Measurements from ENCODE around the gene VASP. TPM values are rescaled to one million over a fixed set of nuclear protein-coding genes. Genes with fewer than 3 reads are reported as not detected.

The VASP gene
- total RNA-seq, 1 donor from 2014 or later = 110 TPM

DNA sequence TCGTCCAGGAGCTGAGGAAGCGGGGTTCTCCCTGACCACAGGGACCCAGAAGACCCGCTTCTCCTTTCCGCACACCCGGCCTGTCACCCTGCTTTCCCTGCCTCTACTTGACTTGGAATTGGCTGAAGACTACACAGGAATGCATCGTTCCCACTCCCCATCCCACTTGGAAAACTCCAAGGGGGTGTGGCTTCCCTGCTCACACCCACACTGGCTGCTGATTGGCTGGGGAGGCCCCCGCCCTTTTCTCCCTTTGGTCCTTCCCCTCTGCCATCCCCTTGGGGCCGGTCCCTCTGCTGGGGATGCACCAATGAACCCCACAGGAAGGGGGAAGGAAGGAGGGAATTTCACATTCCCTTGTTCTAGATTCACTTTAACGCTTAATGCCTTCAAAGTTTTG, 18.9 kb downstream of the VASP start:
- peaks cover 2% of the 10 kb centered on the region for H3K27me3 ChIP-seq
- no peak overlapping the region for H3K4me3 ChIP-seq
- H3K36me3 ChIP-seq = peaks cover 37 to 60% of the 10 kb centered on the region in 2 donors
- intact Hi-C loops (cut with DNase I) = no loop called here
- H3K4me1 ChIP-seq = peaks cover 0 to 12% of the 10 kb centered on the region in 2 donors
- peak overlapping the region in 1 of 2 donors; percentile 9 for H3K27ac ChIP-seq
- H3K9me3 ChIP-seq = no peaks in the 10 kb centered on the region
- no peak for DNase-seq (ENCODE audit: low spot score in 2 of 2)
- no peak for TF ChIP-seq CTCF (IDR thresholded peaks at IDR 0.05)

DNA sequence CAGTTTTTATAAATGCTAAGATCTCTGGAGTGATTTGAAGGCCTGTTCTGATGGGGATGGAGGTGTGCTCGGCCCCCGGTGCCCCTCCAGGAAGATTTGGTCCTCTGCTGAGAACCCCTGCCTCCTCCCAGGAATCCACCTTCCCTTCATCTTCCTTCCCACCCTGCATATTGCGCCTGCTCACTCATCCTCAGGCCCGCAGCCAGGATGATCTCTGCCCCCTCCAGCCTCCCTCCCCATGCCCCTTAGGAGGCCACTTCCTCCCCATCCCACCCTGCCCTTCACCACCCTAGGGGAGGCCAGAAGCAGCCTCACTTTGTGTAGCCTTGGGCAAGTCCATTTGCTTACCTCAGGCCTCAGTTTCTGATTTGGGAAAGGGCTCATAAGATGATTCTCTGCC, 19.7 kb downstream of the VASP start:
- Histone ChIP-seq H3K4me3 (no peak overlapping the region), H3K36me3 (peaks cover 29 to 52% of the 10 kb centered on the region in 2 donors), H3K27me3 (peaks cover 2% of the 10 kb centered on the region), H3K9me3 (no peaks in the 10 kb centered on the region), H3K27ac (no peak overlapping the region), H3K4me1 (peaks cover 0 to 12% of the 10 kb centered on the region in 2 donors)
- no peak for DNase-seq (ENCODE audit: low spot score in 2 of 2)
- TF ChIP-seq CTCF (IDR thresholded peaks at IDR 0.05) = no peak
- intact Hi-C loops (cut with DNase I) = no loop called here

- H3K27ac ChIP-seq = no peak overlapping the region
- peaks cover 2% of the 10 kb centered on the region for H3K27me3 ChIP-seq
- no peak for DNase-seq (ENCODE audit: low spot score in 2 of 2)
- intact Hi-C loops (cut with DNase I) = no loop called here
- no peak for TF ChIP-seq CTCF (IDR thresholded peaks at IDR 0.05)
- peaks cover 22 to 44% of the 10 kb centered on the region in 2 donors for H3K36me3 ChIP-seq
- H3K4me1 ChIP-seq = peaks cover 0 to 12% of the 10 kb centered on the region in 2 donors
- H3K9me3 ChIP-seq = no peaks in the 10 kb centered on the region
- no peak overlapping the region for H3K4me3 ChIP-seq
Measured at GRCh38 chr19:45527731-45528130, 20.5 kb downstream of the VASP start.

DNA sequence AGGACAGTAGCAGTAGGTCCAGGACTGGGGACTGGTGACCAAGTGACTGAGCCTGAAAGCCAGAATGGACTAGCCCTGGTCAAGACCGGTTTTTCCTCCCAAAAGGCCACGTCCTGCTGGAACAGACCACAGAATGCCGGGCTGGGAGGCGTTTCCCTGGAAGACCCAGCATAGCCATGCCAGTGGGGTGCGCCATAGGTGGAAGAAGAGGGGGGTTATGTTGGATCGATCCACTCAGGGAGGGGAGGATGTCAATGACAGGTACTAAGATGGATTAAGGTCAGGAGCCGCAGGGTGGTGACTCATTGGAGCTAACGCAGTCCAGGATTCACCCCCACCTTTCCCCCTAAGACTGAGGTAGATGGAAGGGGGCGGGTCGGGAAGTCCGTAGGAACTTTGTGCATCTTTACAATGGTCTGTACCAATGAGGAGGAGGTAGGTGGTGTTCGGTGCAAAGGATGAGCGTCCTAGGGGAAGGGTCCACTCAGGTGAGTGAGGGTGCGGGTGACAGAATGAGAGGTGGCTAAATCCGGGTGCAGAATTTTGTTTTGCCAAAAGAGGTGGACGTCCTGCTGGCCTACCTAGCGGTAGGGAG, 21.0 kb downstream of the VASP start:
- TF ChIP-seq CTCF (IDR thresholded peaks at IDR 0.05) = no peak
- Histone ChIP-seq H3K27ac (no peak overlapping the region), H3K9me3 (no peaks in the 10 kb centered on the region), H3K36me3 (peaks cover 21 to 39% of the 10 kb centered on the region in 2 donors), H3K4me3 (peak overlapping the region; percentile 14 to 36), H3K27me3 (peaks cover 2% of the 10 kb centered on the region), H3K4me1 (peaks cover 0 to 12% of the 10 kb centered on the region in 2 donors)
- intact Hi-C loops (cut with DNase I) = no loop called here
- DNase-seq (ENCODE audit: low spot score in 2 of 2) = no peak

GRCh38 chr19:45528744-45529419, 21.6 kb downstream of the VASP start:
- peak overlapping the region; percentile 14 to 36 for H3K4me3 ChIP-seq
- H3K9me3 ChIP-seq = no peaks in the 10 kb centered on the region
- no peak overlapping the region for H3K27ac ChIP-seq
- peaks cover 21 to 33% of the 10 kb centered on the region in 2 donors for H3K36me3 ChIP-seq
- no peak for DNase-seq (ENCODE audit: low spot score in 2 of 2)
- intact Hi-C loops (cut with DNase I) = no loop called here
- H3K4me1 ChIP-seq = peaks cover 0 to 11% of the 10 kb centered on the region in 2 donors
- peaks cover 2% of the 10 kb centered on the region for H3K27me3 ChIP-seq
- TF ChIP-seq CTCF (IDR thresholded peaks at IDR 0.05) = no peak
